Kidney epithelial cell (primary cell): ENCODE measurements around the gene RIPK3. TPM values are rescaled to one million over a fixed set of nuclear protein-coding genes. Genes with fewer than 3 reads are reported as not detected.

Experiments used
- DNase-seq: peaks from one replicate; pipeline ENCODE4 v3.0.0-alpha.2; 2010; ENCODE audit warnings: low read depth
- H3K27me3 ChIP-seq: 2 replicates; pipeline ENCODE4 v1.6.0; 2011; ENCODE audit warnings: low read length; ENCODE audit not compliant: control insufficient read depth, insufficient read depth
- H3K36me3 ChIP-seq: 2 replicates; pipeline ENCODE4 v1.5.1; 2011; ENCODE audit warnings: low read length; ENCODE audit not compliant: control insufficient read depth, insufficient read depth
- H3K4me3 ChIP-seq: 2 replicates; pipeline ENCODE4 v1.5.1; 2011; ENCODE audit warnings: low read depth, mild to moderate bottlenecking, control low read depth, low read length
- CTCF ChIP-seq: IDR thresholded peaks from 2 replicates; pipeline ENCODE4 v1.5.1; 2011; ENCODE audit warnings: mild to moderate bottlenecking, moderate library complexity, low read length, control low read depth, inconsistent platforms; ENCODE audit not compliant: insufficient read depth, poor library complexity, severe bottlenecking
- total RNA-seq: library from RNA; depleted of rRNA; stranded (reverse); fragments of >200 nt; gene quantifications from 2 replicates; pipeline ENCODE4 v1.2.3, GENCODE V29; 2015

RIPK3 gene
- total RNA-seq, 1 donor from 2014 or later = 2.3 TPM

GRCh38 chr14:24367514-24368211 is 27.9 kb upstream of the RIPK3 start, which contains the start of gene NFATC4:
NFATC4 (plus strand) TSS chr14:24368184; CDS start chr14:24368341, 157 bp downstream.
- Histone ChIP-seq H3K4me3 (peak within 1 kb of the TSS; percentile 82), H3K27me3 (no peaks in the 10 kb centered on the region), H3K36me3 (no peaks in the 10 kb centered on the region)
- no peak for TF ChIP-seq CTCF
- DNase-seq = peak; percentile 72

GRCh38 chr14:24366721-24367513 is 27.1 kb upstream of the RIPK3 start:
- no peaks in the 10 kb centered on the region for H3K27me3 ChIP-seq
- TF ChIP-seq CTCF = no peak
- H3K36me3 ChIP-seq = no peaks in the 10 kb centered on the region
- peak overlapping the region; percentile 82 for H3K4me3 ChIP-seq
- peak; percentile 76 for DNase-seq

- H3K27me3 ChIP-seq = no peaks in the 10 kb centered on the region
- DNase-seq = no peak
- H3K4me3 ChIP-seq = peak overlapping the region; percentile 82
- H3K36me3 ChIP-seq = no peaks in the 10 kb centered on the region
- TF ChIP-seq CTCF = no peak
These were observed 26.6 kb upstream of the RIPK3 start for GRCh38 chr14:24366413-24366720.

- H3K36me3 ChIP-seq = no peaks in the 10 kb centered on the region
- no peaks in the 10 kb centered on the region for H3K27me3 ChIP-seq
- peak overlapping the region; percentile 82 for H3K4me3 ChIP-seq
- TF ChIP-seq CTCF = peak; percentile 98
- DNase-seq = peak; percentile 69
These were observed 26.0 kb upstream of the RIPK3 start for GRCh38 chr14:24365600-24366412.

GRCh38 chr14:24364841-24365240 is 25.1 kb upstream of the RIPK3 start:
- H3K27me3 ChIP-seq = no peaks in the 10 kb centered on the region
- TF ChIP-seq CTCF = no peak
- no peaks in the 10 kb centered on the region for H3K36me3 ChIP-seq
- no peak overlapping the region for H3K4me3 ChIP-seq
- no peak for DNase-seq
